Stimulated activated CD8-positive, alpha-beta memory T cell treated with anti-CD3 and anti-CD28 coated beads, Interleukin-15, amount 100 ng/mL, for 4 hours (primary cell): ENCODE data around the gene TGM3.

Experiments used
- DNase-seq, 2 donors: peaks; one replicate each; pipeline ENCODE4 v3.0.0-alpha.2; 2020; ENCODE audit warnings: low read depth in 2 of 2

The TGM3 gene

GRCh38 chr20:2307136-2307535, 11.3 kb downstream of the TGM3 start:
- no peak for DNase-seq

GRCh38 chr20:2311329-2311728, 15.5 kb downstream of the TGM3 start:
- DNase-seq: no peak

- DNase-seq: no peak
These were observed 17.1 kb downstream of the TGM3 start for GRCh38 chr20:2312876-2313275.

GRCh38 chr20:2313316-2313715, 17.5 kb downstream of the TGM3 start:
- DNase-seq: no peak

- DNase-seq: no peak
These were observed 19.1 kb downstream of the TGM3 start for GRCh38 chr20:2314759-2315439.

GRCh38 chr20:2315440-2315778, 19.6 kb downstream of the TGM3 start:
- DNase-seq: no peak

GRCh38 chr20:2316847-2317495, 21.2 kb downstream of the TGM3 start:
- DNase-seq: no peak

GRCh38 chr20:2320813-2321658, 25.2 kb downstream of the TGM3 start:
- DNase-seq: no peak

- DNase-seq: no peak
These were observed 27.2 kb downstream of the TGM3 start for GRCh38 chr20:2323051-2323450.

GRCh38 chr20:2326046-2326445, 30.2 kb downstream of the TGM3 start:
- no peak for DNase-seq

- no peak for DNase-seq
These were observed 32.1 kb downstream of the TGM3 start for GRCh38 chr20:2327620-2328555.

GRCh38 chr20:2329286-2329685, 33.5 kb downstream of the TGM3 start:
- no peak for DNase-seq

GRCh38 chr20:2330090-2330695, 34.4 kb downstream of the TGM3 start:
- no peak for DNase-seq

- DNase-seq: no peak
These were observed 35.3 kb downstream of the TGM3 start for GRCh38 chr20:2331106-2331505.

GRCh38 chr20:2331901-2332565, 36.2 kb downstream of the TGM3 start:
- DNase-seq: no peak

- DNase-seq: no peak
These were observed 36.9 kb downstream of the TGM3 start for GRCh38 chr20:2332711-2333110.

- no peak for DNase-seq
These were observed 38.0 kb downstream of the TGM3 start for GRCh38 chr20:2333821-2334220.

GRCh38 chr20:2335096-2335870, 39.5 kb downstream of the TGM3 start:
- DNase-seq: no peak

- no peak for DNase-seq
These were observed 40.7 kb downstream of the TGM3 start for GRCh38 chr20:2336471-2336870.

GRCh38 chr20:2337142-2337541, 41.3 kb downstream of the TGM3 start:
- no peak for DNase-seq
